Measurements from ENCODE around the gene DGKQ. TPM values are rescaled to one million over a fixed set of nuclear protein-coding genes. Genes with fewer than 3 reads are reported as not detected.

The DGKQ gene
- total RNA-seq, 1 donor from 2014 or later, result 4.9 TPM

Other genes with a start within 250 kb of the DGKQ start
- 2.0 TPM for gene CPLX1, start 147.4 kb downstream of the DGKQ start, total RNA-seq
- gene GAK, start 41.3 kb downstream of the DGKQ start, total RNA-seq, result 46.2 TPM
- gene TMEM175, start 41.1 kb downstream of the DGKQ start, total RNA-seq, result 22.6 TPM
- gene IDUA, start 13.5 kb upstream of the DGKQ start, total RNA-seq, result 5.4 TPM
- 2.5 TPM for gene SLC26A1, start 19.8 kb upstream of the DGKQ start, total RNA-seq
- 3.0 TPM for gene FGFRL1, start 38.1 kb upstream of the DGKQ start, total RNA-seq
- 0.49 TPM for gene RNF212, start 140.0 kb upstream of the DGKQ start, total RNA-seq
- 7.6 TPM for gene SPON2, start 199.0 kb upstream of the DGKQ start, total RNA-seq

Measured in temporal lobe (tissue), 1 donor.